Neuron (in vitro differentiated cells): ENCODE results near the gene FTO.

ENCODE experiments used
- H2AFZ ChIP-seq: one replicate; pipeline ENCODE4 v1.6.1; 2013; ENCODE audit warnings: low read depth, mild to moderate bottlenecking, inconsistent platforms, low read length, moderate library complexity
- H3K27me3 ChIP-seq: one replicate; pipeline ENCODE4 v1.6.1; 2013; ENCODE audit warnings: low read length; ENCODE audit not compliant: insufficient read depth
- H3K36me3 ChIP-seq: one replicate; pipeline ENCODE4 v1.6.1; 2013; ENCODE audit warnings: low read length; ENCODE audit not compliant: insufficient read depth
- H3K4me1 ChIP-seq: one replicate; pipeline ENCODE4 v1.6.1; 2013; ENCODE audit warnings: low read length; ENCODE audit not compliant: insufficient read depth
- H3K4me3 ChIP-seq: 2 replicates; pipeline ENCODE4 v1.5.1; 2013; ENCODE audit warnings: mild to moderate bottlenecking, low read length, moderate library complexity
- H3K9me3 ChIP-seq: one replicate; pipeline ENCODE4 v1.6.1; 2013; ENCODE audit warnings: low read length

FTO gene

GRCh38 chr16:53920988-53921387, 217.0 kb downstream of the FTO start:
- Histone ChIP-seq H2AFZ (no peak overlapping the region), H3K4me1 (peaks cover 61% of the 10 kb centered on the region)

GRCh38 chr16:53922067-53922806, 218.3 kb downstream of the FTO start:
- Histone ChIP-seq H3K36me3 (no peaks in the 10 kb centered on the region), H3K27me3 (no peaks in the 10 kb centered on the region), H3K9me3 (no peaks in the 10 kb centered on the region), H3K4me1 (peaks cover 60% of the 10 kb centered on the region), H3K4me3 (no peak overlapping the region), H2AFZ (no peak overlapping the region)

More at GRCh38 chr16:53920988-53921387, 217.0 kb downstream of the FTO start:
- no peaks in the 10 kb centered on the region for H3K36me3 ChIP-seq
- no peak overlapping the region for H3K4me3 ChIP-seq
- no peaks in the 10 kb centered on the region for H3K27me3 ChIP-seq
- no peaks in the 10 kb centered on the region for H3K9me3 ChIP-seq

- H3K4me3 ChIP-seq, result no peak overlapping the region
- no peak overlapping the region for H2AFZ ChIP-seq
- H3K4me1 ChIP-seq, result peaks cover 60% of the 10 kb centered on the region
- H3K36me3 ChIP-seq, result no peaks in the 10 kb centered on the region
- H3K27me3 ChIP-seq, result no peaks in the 10 kb centered on the region
- no peaks in the 10 kb centered on the region for H3K9me3 ChIP-seq
Observed at GRCh38 chr16:53922807-53923571, 219.0 kb downstream of the FTO start.

GRCh38 chr16:53924331-53925106, 220.6 kb downstream of the FTO start:
- Histone ChIP-seq H3K4me1 (peaks cover 60% of the 10 kb centered on the region), H2AFZ (no peak overlapping the region), H3K36me3 (no peaks in the 10 kb centered on the region), H3K4me3 (no peak overlapping the region), H3K9me3 (no peaks in the 10 kb centered on the region), H3K27me3 (no peaks in the 10 kb centered on the region)

- no peak overlapping the region for H2AFZ ChIP-seq
- no peaks in the 10 kb centered on the region for H3K27me3 ChIP-seq
- no peaks in the 10 kb centered on the region for H3K36me3 ChIP-seq
- peaks cover 60% of the 10 kb centered on the region for H3K4me1 ChIP-seq
- H3K4me3 ChIP-seq, result no peak overlapping the region
- H3K9me3 ChIP-seq, result no peaks in the 10 kb centered on the region
Observed at GRCh38 chr16:53925107-53925410, 221.1 kb downstream of the FTO start.

GRCh38 chr16:53925526-53925925, 221.6 kb downstream of the FTO start:
- Histone ChIP-seq H3K4me3 (no peak overlapping the region), H3K27me3 (no peaks in the 10 kb centered on the region), H3K9me3 (no peaks in the 10 kb centered on the region), H2AFZ (no peak overlapping the region), H3K4me1 (peaks cover 56% of the 10 kb centered on the region), H3K36me3 (no peaks in the 10 kb centered on the region)

- no peaks in the 10 kb centered on the region for H3K27me3 ChIP-seq
- H2AFZ ChIP-seq, result no peak overlapping the region
- no peaks in the 10 kb centered on the region for H3K9me3 ChIP-seq
- H3K4me3 ChIP-seq, result no peak overlapping the region
- H3K36me3 ChIP-seq, result no peaks in the 10 kb centered on the region
- H3K4me1 ChIP-seq, result peaks cover 51% of the 10 kb centered on the region
Observed at GRCh38 chr16:53926209-53926608, 222.3 kb downstream of the FTO start.

GRCh38 chr16:53932975-53933374, 229.0 kb downstream of the FTO start:
- Histone ChIP-seq H3K27me3 (no peaks in the 10 kb centered on the region), H2AFZ (no peak overlapping the region), H3K9me3 (no peaks in the 10 kb centered on the region), H3K4me1 (peaks cover 40% of the 10 kb centered on the region), H3K4me3 (no peak overlapping the region), H3K36me3 (peaks cover 5% of the 10 kb centered on the region)

GRCh38 chr16:53933407-53933806, 229.5 kb downstream of the FTO start:
- H3K27me3 ChIP-seq, result no peaks in the 10 kb centered on the region
- H3K4me3 ChIP-seq, result no peak overlapping the region
- H3K36me3 ChIP-seq, result peaks cover 5% of the 10 kb centered on the region
- no peak overlapping the region for H2AFZ ChIP-seq
- H3K4me1 ChIP-seq, result peaks cover 45% of the 10 kb centered on the region
- H3K9me3 ChIP-seq, result no peaks in the 10 kb centered on the region

GRCh38 chr16:53936052-53936451, 232.1 kb downstream of the FTO start:
- Histone ChIP-seq H3K36me3 (peaks cover 5% of the 10 kb centered on the region), H3K4me3 (no peak overlapping the region), H3K9me3 (no peaks in the 10 kb centered on the region), H2AFZ (no peak overlapping the region), H3K4me1 (peaks cover 46% of the 10 kb centered on the region), H3K27me3 (no peaks in the 10 kb centered on the region)

- H3K36me3 ChIP-seq, result peaks cover 5% of the 10 kb centered on the region
- no peaks in the 10 kb centered on the region for H3K9me3 ChIP-seq
- H3K4me1 ChIP-seq, result peaks cover 46% of the 10 kb centered on the region
- no peaks in the 10 kb centered on the region for H3K27me3 ChIP-seq
- H2AFZ ChIP-seq, result no peak overlapping the region
- no peak overlapping the region for H3K4me3 ChIP-seq
Observed at GRCh38 chr16:53936529-53936928, 232.6 kb downstream of the FTO start.

GRCh38 chr16:53937161-53937880, 233.4 kb downstream of the FTO start:
- Histone ChIP-seq H3K27me3 (no peaks in the 10 kb centered on the region), H2AFZ (no peak overlapping the region), H3K36me3 (peaks cover 5% of the 10 kb centered on the region), H3K9me3 (no peaks in the 10 kb centered on the region), H3K4me1 (peaks cover 46% of the 10 kb centered on the region), H3K4me3 (no peak overlapping the region)

GRCh38 chr16:53944025-53944424, 240.1 kb downstream of the FTO start:
- peaks cover 5% of the 10 kb centered on the region for H3K4me1 ChIP-seq

More at GRCh38 chr16:53944025-53944424, 240.1 kb downstream of the FTO start:
- H3K36me3 ChIP-seq, result no peaks in the 10 kb centered on the region
- H2AFZ ChIP-seq, result no peak overlapping the region
- H3K9me3 ChIP-seq, result no peaks in the 10 kb centered on the region
- no peak overlapping the region for H3K4me3 ChIP-seq
- H3K27me3 ChIP-seq, result no peaks in the 10 kb centered on the region
